GF-D8 (cell line): ENCODE data around the gene MYOZ2.

ENCODE experiments used
- DNase-seq: peaks from one replicate; lab custom pipeline; 2025; lab: John Stamatoyannopoulos, UW

MYOZ2 gene

DNA sequence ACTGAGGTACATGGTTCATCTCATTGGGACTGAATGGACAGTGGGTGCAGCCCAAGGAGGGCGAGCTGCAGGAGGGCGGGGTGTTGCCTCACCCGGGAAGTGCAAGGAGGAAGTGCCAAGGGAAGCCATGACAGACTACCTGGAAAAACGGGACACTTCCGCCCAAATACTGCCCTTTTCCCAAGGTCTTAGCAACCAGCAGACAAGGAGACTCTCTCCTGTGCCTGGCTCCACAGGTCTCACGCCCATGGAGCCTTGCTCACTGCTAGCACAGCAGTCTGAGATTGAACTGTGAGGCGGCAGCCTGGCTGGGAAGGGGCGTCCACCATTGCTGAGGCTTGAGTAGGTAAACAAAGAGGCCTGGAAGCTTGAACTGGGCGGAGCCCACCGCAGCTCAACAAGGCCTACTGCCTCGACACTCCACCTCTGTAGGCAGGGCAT is 62.2 kb downstream of the MYOZ2 start:
- DNase-seq, result no peak

DNA sequence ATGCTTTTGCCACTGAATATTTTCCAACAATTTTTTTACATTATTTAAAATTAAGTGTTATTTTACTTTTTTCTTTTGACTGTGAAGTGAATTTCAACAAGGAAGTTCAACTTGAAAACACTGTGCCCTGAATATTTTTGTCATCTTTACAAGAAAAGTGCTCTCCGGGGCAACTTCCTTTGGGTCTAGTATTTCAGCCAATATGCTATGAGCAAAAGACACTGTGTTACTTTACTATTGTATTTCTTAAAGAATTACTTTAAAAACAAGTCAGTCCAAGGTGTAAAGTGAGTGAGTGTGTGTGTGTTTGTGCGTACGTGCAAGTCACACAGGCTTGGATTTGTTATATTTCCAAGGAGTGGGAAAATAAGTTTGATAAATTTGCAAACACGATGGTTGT is 69.3 kb downstream of the MYOZ2 start:
- DNase-seq, result no peak

DNA sequence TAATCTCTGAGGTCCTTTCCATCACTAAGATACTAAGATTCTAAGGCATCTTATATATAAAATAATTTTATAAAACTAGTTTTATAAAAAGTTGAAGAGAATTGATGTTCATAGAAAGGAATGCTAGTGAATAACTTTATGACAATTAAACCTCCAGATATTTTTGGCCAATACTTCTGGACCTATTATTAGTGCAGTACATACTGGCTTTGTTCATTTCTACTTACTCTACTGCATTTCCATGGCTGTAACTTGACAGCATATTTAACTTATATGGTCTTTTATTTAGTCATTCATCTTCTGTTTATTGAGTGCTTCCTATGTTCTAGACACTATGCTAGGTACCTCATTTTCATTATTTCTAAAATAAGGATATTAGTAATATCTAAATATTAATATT is 70.1 kb downstream of the MYOZ2 start:
- DNase-seq, result no peak

DNA sequence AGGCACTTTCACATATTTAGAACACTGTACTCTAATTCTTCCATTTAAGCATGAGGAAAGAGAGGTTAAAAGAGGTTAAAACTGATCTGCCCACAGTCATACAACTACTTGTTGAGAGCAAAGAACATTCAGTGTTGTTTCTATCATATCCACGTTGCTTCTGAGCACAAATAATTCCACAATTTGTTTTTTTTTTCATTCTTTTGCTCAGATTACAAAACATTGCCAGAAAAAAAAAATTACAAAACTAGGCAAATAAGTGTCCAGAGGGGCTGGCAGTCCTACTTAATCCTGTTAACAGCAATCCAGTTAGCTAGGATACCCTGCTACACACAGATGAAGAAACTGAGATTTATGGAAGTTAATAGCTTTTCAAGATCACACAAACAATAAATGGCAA is 70.5 kb downstream of the MYOZ2 start:
- no peak for DNase-seq

DNA sequence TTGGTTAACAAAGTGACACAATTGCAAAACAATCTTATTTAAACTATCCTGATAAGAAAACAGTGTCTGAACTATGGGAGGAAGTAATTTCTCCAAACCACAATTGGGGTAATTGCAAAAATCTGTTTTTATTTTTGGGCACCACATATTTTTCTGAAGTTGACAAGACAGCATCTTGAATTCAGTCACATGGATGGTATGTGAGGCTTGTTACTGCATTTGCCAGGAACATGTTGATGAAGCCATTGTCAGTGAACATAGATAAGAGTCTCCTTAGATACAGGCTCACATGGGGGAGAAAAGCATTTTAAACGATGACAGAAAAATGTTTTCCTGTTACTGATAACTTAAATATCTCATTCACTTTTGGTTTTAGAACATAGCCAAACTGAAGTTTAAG is 71.4 kb downstream of the MYOZ2 start:
- DNase-seq, result no peak

DNA sequence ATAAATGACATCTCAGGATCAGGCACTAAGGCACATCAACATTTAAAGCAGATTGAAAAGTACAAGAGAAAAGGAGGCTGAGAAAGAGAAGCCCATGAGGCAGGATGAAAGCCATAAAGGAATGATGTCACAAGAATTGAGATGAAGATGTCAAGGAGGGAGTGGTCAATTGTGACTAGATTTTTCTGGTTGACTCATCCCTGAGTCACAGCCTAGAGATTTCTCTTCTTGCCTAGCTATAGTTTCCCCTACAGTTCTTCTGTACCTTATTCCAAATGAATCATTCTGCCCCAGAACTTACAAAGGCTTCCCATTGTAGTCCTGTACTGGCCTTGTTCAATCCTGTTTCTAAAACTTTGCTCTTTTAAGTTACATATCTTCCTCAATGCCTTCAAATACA is 73.4 kb downstream of the MYOZ2 start:
- no peak for DNase-seq

DNA sequence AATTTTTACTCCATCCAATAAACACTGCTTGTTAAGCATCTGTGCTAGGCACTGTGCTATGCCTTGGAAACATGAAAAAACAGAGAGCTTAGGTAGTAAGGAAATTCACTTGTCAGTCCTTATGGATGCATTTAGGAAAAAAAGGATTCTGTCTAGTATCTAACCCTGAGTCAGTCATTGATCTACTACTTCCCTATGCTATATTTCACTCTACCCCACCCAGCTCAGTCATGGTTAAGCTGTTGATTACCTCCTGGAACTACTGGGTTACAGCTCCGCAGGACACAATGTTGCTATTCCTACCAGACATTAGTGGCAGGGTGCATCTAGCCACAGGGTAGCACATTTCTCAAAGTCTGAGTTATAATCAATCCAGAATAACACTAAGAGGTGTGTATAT is 74.0 kb downstream of the MYOZ2 start:
- no peak for DNase-seq

DNA sequence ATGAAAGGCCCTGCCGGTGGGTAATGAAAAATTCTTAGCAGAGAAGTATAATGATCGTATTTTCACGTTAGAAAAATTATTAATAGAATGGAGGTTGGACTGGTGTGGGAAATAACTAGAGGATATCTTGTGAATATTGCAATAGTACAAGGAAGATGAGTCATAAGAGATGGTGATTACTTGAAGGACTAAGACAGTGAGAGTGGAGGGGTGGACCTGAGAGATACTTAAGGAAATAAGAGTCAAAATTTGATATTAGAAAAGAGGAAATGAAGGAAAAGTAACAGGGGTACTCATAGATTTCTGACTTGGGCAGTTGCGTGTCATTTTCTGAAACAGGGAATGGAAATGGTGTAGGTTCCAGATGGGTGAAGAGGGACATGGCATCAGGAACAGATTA is 75.1 kb downstream of the MYOZ2 start:
- DNase-seq, result no peak

DNA sequence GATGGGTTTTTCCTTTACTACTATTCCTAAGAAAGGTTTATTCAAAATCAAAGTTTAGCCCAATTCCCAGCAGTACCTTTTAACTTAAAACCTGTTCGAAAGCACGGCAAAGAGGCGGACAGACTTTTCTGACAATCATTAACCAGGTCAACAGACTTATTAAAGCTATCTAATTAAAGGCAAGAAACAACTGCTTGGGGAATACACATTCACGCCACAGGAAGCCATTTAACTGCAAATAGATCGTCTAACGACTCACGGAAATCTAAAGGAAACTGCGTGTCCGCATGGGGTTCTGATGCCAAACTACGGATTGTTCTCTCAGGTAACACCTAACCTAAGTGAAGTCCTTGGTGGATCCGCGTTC is 76.2 kb downstream of the MYOZ2 start:
- DNase-seq, result no peak

DNA sequence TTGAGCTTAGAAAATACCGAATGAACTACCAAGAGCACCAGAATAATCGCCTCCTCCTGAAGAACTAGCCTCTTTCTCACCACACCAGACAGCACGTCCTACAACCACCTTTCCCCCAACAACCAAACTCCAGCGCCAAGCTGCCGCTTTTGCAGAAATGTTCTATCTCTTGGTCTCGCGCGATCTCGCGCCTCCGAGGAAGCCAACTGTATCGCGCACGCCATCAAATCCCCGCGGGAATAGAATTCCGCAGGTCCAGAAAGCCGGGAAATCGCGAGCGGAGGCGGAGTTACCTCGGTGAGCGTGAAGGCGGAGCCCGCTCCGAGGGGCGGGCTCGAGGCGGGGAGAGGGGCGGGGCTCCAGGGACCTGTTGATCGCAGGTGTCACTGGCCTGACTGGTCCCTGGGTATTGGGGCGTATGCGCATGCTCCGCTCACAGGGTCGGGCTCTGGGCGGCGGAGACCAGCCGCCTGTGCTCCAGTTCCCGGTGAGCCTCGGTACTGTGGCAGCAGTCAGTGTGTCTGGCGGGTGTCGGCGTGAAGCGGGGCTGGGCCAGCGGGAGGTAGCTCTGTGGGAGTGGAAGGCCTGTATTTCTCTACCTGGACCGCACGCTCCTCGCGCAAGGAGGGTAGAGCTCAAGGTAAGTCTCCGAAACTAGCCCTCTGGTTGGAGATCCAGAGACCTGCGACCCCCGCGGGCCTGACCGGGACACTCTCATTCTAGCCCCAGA is 76.8 kb downstream of the MYOZ2 start, which contains the start of gene USP53:
TSS of gene USP53 (plus strand) at position 480 of the 730 bp plus-strand sequence. CDS start 27,047 bp downstream, outside the sequence.
- no peak for DNase-seq

DNA sequence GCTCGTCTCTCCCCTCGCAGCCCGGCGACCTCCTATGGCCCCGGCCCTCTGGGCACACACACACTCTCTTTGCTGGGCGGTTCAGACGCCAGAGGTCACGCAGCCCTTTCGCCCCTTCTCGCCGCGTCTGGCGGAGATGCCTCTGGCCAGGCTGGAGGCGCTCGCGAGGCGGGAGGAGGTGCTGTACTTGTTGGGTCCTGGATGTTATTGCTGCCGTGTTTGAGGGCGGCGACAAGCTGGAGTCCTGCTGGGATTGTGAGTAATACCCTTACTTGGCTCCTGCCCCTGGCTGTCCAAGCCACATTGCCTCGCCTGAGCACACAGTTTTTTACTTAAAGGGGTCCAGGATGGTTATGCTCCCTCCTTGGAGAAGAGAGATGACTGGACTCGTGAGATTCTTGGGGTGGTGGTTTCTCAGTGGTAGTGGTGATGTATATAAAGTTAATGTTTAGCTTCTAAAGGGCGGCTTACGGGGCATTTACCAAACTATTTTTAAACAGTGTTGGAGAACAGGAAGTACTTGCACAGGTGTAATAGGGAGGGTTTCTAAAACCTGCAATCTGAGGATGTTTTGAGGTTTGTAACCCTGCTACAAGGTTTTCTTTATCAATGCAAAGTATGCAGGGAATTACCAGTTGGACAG is 77.5 kb downstream of the MYOZ2 start:
- no peak for DNase-seq

DNA sequence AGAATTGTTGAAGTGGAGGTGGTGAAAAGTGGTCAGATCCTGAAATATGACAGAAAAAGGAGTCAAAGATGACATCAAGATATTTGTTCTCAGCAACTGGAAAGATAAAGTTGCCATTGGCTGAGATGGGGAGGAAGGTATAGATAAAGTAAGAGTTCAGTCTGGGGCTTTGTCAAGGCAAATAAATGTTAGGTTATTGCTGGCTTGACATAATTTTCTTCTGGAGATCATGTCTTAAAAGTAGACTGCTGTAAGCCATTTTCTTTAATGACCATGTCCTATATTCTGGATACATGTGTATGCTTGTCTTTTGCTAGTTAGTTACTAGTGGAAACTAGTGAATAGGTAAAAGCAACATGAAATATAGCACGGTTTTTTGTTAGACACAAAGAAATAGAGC is 82.5 kb downstream of the MYOZ2 start:
- no peak for DNase-seq

DNA sequence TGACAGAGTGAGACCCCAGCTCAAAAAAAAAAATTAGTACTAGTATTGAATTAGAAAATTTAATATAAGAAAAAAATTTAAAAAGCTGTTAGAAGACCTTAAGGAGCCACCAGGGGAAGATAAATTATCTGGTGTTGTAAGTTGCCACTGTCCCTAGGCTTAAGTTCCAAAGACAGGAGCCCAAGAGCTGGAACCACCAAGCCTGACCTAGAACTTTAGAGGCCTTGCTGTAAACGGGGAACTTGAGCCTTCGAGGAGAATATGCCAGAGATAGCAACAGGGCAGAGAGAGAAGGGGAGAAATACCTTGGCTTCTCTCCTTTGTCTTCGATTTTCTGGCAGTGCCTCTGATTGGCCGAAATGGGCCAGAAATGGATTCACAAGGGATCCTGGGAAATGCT is 85.8 kb downstream of the MYOZ2 start:
- DNase-seq, result no peak

DNA sequence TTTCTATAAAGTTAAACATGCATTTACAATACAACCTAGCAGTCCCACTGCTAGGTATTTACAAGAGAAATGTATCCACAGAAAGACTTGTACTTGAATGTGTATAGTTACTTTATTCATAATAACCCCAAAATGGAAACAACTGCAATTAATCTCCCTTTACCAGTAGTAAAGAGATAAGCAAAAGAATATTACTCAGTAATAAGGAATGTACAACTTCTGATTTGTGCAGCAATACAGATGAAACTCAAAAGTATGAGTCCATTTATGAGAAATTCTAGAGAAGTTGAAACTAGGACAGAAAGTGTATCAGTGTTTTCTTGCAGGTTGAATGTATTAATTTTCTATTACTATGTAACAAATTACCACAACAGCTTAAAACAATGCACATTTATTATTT is 92.1 kb downstream of the MYOZ2 start:
- DNase-seq, result no peak

DNA sequence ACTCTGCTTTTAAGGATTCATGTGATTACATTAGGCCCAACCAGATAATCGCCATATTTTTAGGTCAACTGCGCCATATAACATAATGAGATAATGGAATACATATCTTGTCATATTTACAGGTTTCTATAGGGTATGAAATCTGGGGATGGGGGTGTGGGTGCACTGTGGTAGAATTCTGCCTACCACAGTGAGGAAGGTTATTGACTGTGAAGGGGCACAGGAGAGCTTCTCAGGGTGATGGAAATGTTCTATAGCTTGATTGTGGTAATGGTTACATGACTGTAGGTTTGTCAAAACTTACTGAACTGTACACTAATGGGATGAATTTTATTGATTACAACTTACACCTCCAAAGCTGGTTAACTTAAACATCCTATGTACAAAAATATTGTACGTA is 92.8 kb downstream of the MYOZ2 start:
- no peak for DNase-seq

DNA sequence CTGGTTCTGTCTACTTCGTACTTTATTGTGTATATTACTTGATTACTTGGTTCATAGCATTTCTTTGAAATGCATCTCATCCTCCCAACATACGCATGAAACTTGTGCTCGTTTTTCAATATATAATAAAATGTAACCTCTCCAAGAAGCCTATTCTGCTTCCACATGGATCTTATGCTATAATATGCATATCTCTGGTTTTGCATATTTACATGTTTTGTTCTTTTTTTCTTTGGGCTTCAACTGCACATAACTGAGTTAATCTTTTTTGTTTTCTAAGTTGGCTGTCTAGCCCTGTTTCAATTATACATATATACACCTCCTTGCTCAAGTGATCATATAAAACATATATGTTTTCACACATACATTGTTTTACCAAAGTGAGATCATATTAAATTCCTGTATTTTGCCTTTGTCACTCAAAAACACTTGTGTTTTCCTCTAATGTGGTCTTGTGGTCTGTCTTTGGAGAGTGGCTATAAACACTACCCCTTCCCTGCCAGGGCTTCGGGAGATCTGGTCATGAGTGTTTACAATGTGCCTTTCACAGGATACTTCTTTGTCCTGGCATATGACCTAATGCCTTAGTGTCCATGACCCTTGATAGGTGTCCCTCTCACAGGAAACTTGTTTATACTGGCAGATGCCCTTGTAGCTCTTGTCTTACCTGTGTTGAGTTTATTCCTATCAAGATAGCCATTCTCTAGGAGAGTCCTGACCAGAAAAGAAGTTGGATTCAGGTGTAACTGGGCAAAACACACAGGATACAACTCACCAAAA is 94.5 kb downstream of the MYOZ2 start:
- no peak for DNase-seq

DNA sequence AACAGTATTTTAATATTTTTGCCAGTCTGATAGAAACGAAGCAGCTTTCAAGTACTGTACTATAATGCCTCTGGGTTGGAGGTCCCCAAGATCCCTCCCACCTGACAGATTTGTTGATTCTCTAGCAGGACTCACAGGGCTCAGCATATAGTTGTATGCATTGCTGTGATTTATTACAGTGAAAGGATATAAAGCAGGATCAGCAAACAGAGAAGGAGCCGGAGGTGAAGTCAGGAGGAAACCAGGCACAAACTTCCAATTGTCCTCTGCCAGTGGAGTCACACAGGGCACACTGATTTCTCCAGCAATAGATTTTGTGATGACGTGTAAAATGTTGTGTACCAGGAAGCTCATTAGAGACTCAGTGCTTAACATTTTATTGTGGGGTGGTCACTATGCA is 95.9 kb downstream of the MYOZ2 start:
- no peak for DNase-seq

DNA sequence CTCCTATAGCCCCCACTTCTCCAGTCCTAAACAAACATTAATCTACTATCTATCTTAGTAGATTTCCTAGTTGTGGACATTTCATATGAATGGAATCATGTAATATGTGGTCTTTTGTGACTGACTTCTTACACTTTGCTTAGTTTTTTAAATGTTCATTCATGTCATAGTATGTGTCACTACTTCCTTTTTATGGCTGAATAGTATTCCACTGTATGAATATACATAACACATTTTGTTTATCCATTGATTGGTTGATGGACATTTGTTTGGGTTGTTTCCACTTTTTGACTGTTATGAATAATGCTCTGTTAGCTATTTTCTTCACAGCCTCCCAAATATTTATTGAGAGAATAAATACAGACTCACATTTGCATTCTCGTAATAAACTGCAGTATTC is 96.7 kb downstream of the MYOZ2 start:
- no peak for DNase-seq

DNA sequence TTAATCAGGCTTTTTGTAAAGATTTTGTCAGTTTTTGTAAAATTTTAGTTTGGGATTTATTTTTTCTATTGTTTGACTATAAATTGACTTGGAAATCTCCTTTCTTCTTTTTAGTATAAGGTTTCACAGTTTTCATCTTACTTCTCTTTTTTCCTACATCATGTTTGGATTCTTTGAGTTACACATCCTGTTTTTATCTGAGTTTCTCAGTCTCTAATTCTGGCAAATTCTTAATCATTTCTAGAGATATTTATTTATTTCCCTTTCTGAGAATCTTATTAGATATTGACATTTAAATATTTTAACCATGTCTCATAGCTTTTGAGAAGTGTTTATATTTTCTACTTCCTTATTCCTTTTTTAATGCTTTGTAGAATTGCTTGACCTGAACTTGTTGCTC is 97.6 kb downstream of the MYOZ2 start:
- no peak for DNase-seq

DNA sequence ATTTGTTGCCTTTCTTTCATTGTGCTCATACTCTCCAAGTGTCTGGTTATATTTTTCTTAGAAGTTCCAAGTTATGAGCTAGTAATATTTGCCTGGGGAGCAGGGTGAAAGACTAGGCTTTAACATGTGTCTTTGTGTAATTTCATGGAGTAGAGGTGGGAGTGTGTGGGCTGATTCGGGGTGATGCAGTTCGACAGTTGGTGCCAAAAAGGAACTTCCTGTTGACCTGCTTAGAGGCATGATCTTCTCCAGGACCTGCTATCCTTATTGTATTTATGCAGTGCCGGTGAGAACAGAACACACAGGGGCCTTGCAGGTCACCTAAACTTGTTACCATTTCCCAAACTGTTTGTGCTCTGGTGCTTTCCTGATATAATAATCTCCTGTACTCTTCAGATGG is 98.1 kb downstream of the MYOZ2 start:
- DNase-seq, result no peak

DNA sequence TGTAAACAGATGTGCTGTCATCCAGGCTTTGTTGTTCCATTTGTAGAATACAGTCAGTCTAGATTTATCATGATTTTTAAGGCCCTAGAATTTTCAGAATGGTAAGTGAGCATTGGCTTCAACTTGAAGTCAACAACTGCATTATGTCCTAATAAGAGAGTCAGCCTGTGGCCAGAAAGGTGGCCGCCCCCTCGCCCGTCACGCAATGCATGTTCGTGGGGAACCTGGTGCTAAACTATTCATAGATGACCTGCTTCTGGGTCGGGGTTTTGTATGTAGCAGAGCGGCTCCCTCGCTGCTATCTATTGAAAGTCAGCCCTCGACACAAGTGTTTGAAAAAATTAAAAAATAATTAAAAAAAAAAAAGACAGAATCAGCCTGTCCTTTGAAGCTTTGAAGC is 101.6 kb downstream of the MYOZ2 start:
- DNase-seq, result no peak
